NCI-H1930 (cell line): Measurements from ENCODE around the gene SMAD6.

Experiments used
- DNase-seq, 2 experiments: peaks; one replicate each; lab custom pipeline; 2025; lab: John Stamatoyannopoulos, UW

The SMAD6 gene

DNA sequence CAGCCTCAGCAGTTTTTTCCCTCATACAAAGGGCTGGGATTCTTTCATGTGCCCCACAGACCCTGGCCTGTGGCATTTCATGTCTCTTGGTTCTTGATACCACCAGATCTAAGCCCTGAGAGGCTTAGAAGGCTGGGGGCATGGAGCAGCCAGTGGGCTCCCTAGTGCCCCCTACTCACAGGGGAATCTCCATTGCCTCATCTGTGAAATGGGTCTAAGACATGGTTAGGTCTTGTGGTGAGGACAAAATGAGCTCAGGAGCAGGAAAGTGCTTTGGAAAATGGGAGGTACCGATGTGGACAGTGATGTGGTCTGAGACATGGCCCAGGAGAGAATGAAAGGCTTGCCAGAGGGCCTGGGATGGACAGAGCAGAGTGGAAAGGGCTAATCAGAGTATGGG is 94.3 kb downstream of the SMAD6 start:
- DNase-seq = no peak

DNA sequence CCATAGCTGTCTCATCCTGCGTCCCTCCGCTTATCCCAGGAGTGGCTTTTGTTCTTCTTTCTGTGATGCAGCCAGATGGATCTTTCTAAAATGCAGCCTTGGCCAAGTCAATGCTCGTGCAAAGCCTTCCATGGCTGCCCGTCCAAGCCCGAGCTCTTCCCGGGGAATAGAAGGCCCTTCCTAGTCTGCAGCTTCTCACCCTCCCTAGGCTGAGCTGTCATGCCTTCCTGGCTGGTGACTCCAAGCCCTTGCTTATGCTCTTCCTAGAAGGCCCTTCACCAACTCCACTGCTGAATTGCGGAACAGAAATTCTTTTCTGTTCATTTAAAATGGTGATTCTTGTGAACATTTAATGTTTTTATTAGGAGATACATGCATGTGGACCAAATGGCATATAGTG is 95.9 kb downstream of the SMAD6 start:
- DNase-seq = no peak

DNA sequence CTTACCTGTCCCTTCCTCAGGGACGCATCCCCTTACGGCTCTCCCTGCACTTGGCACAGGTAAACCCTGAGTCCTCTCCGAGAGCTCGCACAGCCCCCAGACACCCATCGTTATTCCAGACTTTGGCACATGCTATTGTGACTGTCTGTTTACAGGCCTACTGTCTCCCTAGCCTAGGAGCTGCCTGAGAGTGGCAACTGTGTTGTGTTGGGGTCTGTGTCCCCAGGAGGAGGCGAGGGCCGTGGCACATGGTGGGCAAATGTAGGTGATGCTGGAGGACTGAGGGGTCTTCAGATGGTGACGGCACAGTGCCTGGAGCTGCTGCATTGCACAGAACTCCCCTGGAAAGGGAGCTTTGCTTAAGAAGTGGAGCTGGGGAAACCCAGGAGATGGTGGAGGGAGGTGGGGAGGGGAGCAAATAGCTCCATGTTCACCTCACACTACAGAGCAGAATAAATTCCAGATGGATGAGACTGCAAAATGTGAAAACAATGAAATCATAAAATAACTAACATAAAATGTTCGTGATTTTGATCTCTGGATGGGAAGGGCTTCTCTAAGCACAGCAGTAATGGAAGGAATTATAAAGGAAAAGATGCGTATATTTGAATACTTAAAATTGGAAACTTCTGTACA is 96.5 kb downstream of the SMAD6 start:
- no peak for DNase-seq

DNA sequence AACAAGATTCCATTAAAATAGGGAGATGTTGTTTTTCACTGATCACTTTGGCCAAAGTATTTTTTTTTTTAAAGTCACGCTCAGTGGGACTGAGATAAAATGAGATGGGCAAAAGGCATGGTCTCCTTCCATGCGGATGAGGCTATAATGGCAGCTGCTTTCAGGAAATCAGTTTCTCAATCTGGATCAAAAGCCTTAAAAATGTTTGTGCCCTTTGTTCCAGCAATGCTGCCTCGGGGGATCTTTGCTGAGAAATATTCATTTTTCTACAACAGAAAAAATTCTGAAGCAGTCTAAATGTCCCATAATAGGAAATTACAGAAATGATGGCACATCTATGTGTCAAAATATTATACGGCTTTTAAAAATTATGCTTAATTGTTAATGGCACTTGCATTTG is 97.2 kb downstream of the SMAD6 start:
- DNase-seq = no peak

DNA sequence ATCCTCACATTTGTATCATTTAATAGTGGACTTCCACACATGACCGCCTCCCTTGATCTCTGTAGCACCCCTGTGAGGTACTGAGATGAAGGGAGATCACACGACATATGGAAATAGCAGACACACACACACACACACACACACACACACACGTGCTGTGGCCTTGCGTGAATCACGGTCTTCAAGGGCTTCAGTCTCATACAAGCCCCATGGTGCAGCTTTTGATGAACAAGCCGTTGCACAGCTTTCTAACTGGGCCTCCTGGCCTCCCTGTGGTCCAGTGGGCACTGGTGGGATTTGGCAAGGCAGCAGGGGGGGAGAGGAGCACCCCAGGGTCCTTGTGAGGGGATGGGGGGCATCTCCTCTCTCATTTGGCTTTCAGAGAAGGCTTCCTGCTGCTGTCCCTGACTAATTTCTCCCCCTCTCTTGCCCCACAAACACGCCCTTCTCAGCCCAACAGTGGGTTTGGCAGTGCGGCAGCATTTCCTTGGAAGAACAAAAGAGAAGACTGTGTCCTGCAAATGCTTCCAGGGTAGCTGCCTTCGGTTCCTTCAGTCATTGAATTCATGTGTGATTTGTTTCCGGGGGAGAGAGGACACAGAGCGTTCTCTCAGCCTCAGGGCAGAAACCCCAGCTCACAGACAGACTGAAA is 98.7 kb downstream of the SMAD6 start:
- DNase-seq = no peak

DNA sequence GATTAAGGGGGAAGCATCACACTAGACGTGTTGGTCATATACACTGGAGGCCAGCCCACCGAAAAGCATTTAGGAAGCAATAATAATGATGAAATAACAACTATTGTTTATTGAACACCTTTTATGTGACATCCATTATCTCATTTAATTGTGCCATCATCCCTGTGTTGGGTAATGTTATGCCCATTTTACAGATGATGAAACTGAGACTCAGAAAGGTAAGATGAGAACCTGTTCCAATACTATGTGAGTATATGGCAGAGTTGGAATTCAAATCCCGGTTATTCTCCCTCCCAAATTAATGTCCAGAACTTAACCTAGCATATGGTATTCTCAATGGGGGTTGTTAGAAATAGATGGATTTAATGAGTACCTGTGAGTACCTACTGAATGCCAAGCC is 99.2 kb downstream of the SMAD6 start:
- DNase-seq = no peak

DNA sequence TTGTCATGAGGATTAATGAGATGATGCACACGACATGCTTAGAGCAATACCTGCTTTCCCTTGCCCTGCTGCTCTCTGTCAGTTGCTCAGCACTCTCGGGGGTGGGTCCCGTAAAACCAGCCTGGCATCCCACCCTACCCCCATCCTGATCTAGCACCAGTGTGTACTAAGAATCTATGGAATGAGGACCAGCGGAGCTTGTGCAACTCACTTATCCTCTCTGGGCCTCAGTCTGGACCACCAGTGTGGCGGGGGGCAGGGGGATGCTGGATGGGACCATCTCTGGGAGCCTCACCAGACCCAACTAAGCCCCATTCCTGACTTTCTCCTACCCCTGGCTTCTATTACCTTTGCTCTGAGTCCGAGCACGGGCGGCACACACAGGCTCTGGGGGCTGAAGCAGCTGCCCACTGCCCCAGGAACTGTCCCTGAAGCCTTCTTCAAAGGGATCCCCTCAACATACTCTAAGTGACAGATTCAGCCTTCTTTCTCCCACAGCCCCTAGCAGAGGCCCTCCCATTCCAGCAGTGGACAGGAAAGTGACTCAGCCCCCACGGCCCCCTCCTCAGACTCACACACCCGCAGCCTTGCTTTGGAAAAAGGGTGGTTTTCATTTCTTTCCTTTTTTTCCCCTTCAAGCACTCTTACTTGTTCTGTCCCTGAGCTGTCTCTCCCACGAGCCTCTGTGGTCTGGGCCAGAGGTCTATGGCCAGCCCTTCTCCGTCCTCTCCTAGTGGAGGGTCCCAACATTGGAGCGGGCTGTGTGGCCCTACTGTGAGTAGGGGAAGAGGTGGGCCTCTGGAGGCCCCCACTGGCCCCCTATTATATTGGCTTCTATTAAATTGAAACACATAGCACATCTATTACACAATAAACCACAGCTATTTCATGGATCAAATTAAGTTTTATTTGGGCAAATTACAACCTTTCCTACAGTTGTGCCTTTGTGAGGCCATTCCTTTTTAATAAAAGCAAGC is 100.3 kb downstream of the SMAD6 start:
- DNase-seq = no peak

DNA sequence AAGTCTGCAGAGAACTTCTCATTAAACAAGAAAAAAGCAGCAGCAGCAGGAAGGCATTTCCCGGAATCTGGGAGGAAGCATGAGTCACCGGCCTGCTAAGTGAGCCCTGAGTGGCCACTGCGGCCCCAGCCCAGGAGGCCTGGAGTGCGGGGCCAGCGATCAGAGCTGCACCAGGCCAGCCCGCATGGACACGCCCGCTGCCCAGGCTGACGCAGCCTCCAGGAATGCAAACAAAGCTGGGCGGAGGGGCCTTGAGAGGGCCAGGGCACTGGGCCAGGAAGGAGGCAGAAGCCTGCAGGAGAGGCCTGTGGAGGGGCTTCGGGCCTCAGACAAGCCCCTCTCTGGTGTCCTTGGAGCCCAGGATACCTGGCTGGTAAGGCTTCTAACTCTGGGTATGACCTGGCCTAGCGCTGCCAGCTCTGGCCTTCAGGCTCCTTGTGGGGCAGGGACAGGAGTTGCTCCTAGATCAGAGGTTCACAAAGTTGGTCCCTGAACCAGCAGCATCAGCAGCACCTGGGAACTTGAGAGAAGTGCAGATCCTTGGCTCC is 101.2 kb downstream of the SMAD6 start:
- DNase-seq = no peak

DNA sequence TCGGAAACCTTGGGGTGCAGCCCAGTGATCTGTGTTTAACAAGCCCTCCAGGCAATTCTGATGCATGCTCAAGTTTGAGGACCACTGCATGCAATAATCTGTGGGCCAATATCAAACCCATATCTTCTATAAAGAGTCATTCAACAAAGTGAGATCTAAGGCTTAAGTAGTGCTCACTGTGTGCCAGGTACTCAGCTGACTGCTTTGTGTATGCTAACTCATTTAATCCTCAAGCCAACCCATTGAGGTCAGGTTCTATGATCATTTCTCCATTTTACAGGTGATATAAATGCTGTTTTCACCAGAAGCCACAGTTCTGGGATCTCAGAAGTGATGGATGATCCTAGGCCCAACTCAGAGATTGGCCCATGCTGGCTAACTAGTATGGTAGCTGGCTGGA is 101.7 kb downstream of the SMAD6 start:
- DNase-seq = no peak

DNA sequence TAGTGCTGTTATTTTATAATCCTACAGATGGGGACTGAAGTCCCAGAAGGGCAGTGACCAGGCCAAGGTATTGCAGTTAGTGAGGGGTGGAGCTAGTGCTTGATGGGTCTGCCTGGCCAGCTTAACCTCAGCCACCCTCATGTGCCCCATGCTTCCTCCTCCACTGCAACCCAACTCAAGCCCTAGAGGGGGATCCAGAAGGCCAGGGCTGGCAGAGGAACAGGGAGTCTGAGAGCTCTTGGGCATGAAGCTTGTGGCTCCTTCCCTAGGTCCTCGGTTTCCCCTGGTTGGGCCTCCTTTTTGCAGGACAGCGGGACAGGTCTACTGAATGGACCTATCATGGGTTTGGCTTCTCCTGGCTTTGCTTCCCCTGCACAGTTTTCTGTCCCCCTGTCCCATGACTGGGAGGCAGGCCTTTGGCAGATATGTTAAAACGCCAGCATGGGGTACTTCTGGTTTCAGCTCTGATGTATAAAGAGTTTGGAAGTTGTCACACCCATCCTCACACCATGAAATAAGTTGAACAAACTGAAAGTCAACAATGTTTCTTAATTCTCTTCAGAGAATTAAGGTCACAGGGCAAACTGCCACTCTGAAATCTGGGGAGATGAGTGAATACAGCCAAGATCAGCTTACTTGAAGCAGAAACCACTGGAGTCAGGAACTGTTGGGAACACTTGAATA is 103.3 kb downstream of the SMAD6 start:
- DNase-seq = no peak

DNA sequence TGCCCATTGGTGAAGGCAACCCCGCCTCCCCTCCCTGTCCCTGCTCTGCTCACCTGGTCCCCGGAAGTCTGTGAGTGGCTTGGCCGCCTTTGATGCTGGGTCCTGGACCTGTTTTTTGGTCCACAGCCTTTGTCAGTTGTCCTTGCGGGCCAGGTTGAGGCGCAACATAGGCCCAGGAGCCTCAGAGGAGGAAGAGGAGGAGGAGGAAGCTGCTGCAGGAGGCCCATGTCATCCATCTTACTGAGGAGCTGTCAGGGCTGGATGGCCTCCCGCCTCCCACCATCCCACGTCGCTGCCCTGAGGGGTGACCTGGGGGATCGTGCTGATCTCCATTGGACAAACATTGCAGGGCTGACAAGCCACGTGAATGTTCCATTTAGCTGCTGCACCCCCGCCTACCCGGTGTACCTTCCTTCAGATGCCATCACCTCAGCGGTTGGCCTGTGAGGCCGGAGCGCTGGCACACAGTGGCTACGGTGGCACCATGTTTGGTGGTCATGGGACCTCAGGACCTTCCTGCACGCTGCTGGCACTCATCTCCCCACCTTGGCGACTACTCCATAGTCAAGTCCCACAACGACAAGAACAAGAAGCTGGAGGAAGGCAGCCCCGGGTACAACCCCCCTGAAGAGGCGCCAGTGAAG is 106.3 kb downstream of the SMAD6 start:
- DNase-seq = no peak

DNA sequence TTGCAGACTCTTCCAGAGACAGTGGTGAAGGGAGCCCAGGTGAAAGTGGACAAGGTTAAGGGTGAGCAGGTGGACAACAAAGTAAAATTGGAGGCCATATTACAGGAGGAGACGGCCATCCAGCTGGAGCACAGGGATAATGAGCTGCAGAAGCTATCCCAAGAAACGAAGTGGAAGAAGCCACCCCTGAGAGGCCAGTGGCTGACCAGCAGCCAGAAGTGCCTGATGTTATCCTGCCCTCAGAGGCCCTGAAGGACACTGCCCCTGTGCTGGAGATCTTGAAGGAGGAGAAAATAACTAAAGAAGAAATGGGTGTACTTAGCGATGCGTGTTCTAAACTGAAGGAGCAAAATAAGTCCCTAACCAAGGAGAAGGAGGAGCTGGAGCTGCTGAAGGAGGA is 107.6 kb downstream of the SMAD6 start:
- DNase-seq = no peak

DNA sequence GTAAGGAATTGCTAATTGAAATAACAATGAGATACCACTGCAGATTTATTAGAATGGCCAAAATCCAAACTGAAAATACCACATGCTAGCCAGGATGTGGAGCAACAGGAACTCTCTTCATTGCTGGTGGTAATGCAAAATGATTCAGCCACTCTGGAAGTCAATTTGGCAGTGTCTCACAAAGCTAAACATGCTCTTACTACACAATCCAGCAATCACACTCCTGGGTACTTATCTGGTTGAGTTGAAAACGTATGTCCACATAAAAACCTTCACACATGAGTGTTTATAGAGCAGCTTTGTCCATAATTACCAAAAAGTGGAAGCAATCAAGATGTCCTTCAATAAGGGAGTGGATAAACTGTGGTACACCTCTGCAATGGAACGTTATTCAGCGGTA is 113.3 kb downstream of the SMAD6 start:
- no peak for DNase-seq

DNA sequence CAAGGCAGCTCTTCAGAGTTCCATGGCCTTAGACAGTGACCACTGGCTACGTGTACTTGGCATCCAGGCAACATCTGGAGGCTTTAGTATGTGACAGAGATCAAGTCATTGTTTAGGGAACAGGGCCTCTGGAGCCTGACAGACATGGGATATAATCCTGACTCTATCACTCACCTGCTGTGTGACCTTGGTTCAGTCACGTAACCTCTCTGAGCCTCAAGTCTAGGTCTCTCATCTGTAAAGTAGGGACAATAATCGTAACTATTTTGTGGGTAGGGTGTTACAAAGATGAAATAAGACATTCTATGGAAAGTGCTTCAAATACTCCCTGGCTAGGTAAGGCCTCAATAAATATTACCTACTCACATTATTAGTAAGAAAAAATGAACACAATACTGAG is 114.2 kb downstream of the SMAD6 start:
- no peak for DNase-seq

DNA sequence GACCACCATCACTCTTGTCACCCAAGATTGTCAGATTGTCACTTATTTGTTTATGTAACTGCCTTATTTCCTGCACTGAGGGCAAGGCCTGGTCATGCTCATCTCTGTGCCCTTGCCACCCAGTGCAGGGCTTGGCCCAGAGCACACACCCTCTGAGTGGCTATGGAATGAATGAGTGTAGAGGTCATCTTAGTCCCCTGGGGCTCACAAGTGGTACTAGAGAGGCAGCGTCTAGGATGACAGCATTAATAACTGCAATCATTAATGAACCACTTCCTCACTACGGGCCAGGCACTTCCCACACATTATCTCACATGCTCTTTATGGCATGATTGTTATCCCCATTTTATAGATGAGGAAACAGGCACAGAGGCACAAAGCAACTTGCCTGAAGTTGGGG is 117.0 kb downstream of the SMAD6 start:
- no peak for DNase-seq

DNA sequence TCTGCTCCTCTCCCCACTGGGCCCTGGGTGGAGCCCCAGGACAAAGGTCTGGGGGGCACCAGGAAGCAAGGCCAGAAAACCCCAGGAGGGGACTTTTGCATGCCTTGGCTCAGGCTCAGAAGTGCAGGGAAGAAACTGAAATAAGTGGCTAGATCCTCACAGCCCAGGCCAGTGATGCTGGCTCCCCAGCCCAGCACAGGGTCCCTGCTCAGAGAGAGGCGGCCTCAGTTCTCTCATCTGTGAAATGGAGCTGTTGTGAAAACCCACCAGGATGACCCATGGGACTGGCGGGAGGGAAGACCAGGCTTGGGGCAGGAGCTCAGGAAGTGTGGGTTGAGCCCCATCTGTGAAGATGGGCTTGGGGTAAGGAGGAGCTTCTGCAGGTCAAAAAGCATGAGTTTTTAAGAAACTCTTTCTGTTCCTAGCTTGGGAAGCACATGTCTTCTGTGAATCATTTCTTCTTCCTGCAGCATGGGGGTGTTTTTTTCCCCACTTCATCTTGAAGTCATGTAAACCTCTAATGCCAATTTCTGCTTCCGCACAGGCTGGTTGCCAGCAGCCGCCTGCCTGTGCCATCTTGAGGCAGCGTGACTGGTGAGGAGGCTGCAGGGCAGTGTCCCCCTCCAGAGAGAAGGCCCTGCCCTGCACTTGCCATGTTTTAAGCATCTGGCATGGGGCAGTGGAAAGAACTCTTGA is 118.6 kb downstream of the SMAD6 start:
- no peak for DNase-seq

DNA sequence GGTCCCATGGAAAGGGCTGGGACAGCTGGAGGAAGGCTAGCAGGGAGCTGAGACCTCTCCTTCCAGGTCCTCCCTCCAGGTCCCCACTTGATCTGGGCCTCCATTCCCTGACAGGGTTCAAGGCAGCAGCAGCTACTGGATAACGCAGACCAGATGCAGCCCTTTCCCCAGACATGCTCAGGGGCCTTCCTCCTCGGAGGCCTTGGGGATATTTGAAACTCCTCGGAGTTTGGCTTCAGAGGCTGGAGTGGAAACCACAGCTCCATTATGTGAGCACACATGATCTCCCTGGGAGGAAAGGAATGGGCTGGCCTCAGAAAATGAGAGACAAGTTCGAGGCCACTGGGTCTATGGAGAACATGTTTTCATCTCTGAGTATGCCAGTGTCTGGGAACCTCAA is 119.3 kb downstream of the SMAD6 start:
- DNase-seq = no peak

DNA sequence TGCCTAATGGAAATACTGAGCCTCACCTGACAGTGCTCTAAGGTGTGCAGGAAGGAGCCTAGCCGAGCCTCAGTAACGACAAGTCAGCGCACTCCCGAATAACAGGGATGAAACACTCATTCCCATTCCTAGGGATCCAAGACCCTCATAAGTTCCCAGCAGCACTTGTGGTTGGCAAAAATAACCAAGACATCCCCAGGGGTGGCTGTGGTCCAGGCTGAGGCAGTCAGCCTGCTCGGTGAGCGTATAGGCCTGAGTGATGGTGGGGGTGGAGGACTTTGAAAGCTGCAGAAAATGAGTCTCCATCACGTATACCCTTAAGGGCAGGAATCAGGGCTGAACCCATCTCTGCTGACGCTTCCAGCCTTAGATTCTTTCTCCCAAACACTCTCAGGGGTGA is 120.1 kb downstream of the SMAD6 start:
- no peak for DNase-seq

DNA sequence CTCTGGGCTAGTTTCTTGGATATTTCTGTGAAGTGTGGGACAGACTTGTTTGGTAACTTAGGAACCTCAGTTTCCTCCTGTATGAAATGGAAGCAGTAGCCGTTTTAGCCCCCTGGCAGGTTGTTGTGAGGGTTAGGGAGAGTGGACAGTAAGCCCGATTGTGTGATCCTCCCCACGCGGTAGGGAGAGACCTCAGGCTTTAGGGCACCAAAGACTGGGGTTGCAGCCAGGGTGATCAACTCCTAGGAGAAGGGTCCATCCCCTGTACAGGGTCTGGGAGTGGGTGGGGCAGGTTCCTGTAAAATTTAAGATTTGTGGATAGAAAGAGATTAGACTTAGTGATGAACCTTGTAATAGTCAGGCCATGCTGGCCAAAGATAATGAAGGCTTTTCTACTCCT is 120.5 kb downstream of the SMAD6 start:
- no peak for DNase-seq

DNA sequence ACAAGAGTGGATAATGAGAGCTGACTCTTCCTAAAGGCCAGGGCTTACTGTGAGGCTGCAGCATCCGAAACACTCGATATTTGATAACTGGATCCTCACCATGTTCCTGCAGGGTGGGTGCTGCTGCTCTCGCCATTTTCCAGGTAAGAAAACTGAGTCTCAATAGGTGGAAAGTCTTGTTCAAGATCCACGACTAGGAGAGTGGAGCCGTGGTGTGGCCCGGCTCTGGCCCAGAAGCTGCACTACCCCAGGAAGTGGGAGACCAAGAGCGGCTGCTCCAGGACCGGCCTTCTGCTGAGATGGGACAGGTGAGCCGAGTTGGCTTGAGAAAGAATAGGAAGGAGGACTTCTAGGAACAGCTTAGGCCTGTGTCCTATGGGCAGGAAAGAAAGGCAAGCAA is 121.6 kb downstream of the SMAD6 start:
- DNase-seq = no peak

DNA sequence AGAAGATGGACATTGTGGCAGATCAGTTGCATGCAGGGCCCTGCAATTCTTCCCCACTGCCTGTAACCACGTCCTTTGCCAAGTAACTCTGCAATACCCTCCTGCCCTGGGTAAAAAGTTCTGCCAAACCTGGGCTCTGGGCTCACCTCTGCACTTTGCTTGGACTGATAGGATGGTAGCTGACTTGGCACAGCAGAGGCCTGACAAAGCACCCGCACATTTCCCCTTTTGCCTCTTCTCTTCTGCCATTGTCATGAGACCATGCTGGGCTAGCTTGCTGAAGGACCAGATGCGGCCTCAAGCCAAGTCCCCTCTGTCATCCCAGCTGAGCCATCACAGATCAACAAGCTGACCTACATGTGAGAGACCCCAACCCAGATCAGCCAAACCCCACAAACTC is 122.4 kb downstream of the SMAD6 start:
- no peak for DNase-seq
